Astrocyte (in vitro differentiated cells and primary cell): Measurements from ENCODE around the gene TNFRSF8. TPM values are rescaled to one million over a fixed set of nuclear protein-coding genes. Genes with fewer than 3 reads are reported as not detected.
A peak's percentile ranks its signal among the peaks of the same experiment; 100 is the strongest.

ENCODE experiments used
- DNase-seq: peaks from one replicate; pipeline ENCODE4 v3.0.0-alpha.2; 2010; ENCODE audit warnings: low read depth
- FAIRE-seq: peaks from 2 replicates; lab custom pipeline; 2011; peaks lifted over from hg19 to GRCh38; lab: Jason Lieb, UNC
- H2AFZ ChIP-seq: 2 replicates; pipeline ENCODE4 v1.6.0; 2012; ENCODE audit warnings: low read depth, low read length, inconsistent platforms
- H3K27ac ChIP-seq: 2 replicates; pipeline ENCODE4 v1.5.1; 2011; ENCODE audit warnings: low read depth, low read length, inconsistent platforms
- H3K27me3 ChIP-seq: 2 replicates; pipeline ENCODE4 v1.6.0; 2011; ENCODE audit warnings: low read length, inconsistent platforms; ENCODE audit not compliant: insufficient read depth
- H3K36me3 ChIP-seq: 2 replicates; pipeline ENCODE4 v1.5.1; 2011; ENCODE audit warnings: low read length, inconsistent platforms; ENCODE audit not compliant: insufficient read depth
- H3K4me1 ChIP-seq: 2 replicates; pipeline ENCODE4 v1.5.1; 2011; ENCODE audit warnings: low read length, inconsistent platforms; ENCODE audit not compliant: insufficient read depth
- H3K4me2 ChIP-seq: 2 replicates; pipeline ENCODE4 v1.6.0; 2012; ENCODE audit warnings: low read length, inconsistent platforms
- H3K4me3 ChIP-seq: 2 replicates; pipeline ENCODE4 v1.5.1; 2011; ENCODE audit warnings: low read depth, mild to moderate bottlenecking, low read length, inconsistent platforms; ENCODE audit not compliant: insufficient read depth
- H3K79me2 ChIP-seq: 2 replicates; pipeline ENCODE4 v1.6.0; 2012; ENCODE audit warnings: mild to moderate bottlenecking, low read length, inconsistent platforms; ENCODE audit not compliant: insufficient read depth
- H3K9ac ChIP-seq: 2 replicates; pipeline ENCODE4 v1.6.0; 2012; ENCODE audit warnings: mild to moderate bottlenecking, low read length, inconsistent platforms
- H3K9me3 ChIP-seq: 2 replicates; pipeline ENCODE4 v1.5.1; 2012; ENCODE audit warnings: low read depth, mild to moderate bottlenecking, low read length, inconsistent platforms; ENCODE audit not compliant: insufficient read depth
- H4K20me1 ChIP-seq: 2 replicates; pipeline ENCODE4 v1.6.0; 2012; ENCODE audit warnings: low read length, inconsistent platforms; ENCODE audit not compliant: insufficient read depth
- H3K27ac Mint-ChIP-seq: one replicate; pipeline ENCODE4 v1.8.0; 2021; ENCODE audit warnings: mild to moderate bottlenecking, mixed read lengths; ENCODE audit not compliant: unreplicated experiment
- H3K27me3 Mint-ChIP-seq: one replicate; pipeline ENCODE4 v1.8.0; 2021; ENCODE audit warnings: low read depth, mixed read lengths; ENCODE audit not compliant: unreplicated experiment
- H3K36me3 Mint-ChIP-seq: one replicate; pipeline ENCODE4 v1.8.0; 2021; ENCODE audit warnings: low read depth, mixed read lengths; ENCODE audit not compliant: unreplicated experiment
- H3K4me1 Mint-ChIP-seq: one replicate; pipeline ENCODE4 v1.8.0; 2021; ENCODE audit warnings: low read depth, mixed read lengths; ENCODE audit not compliant: unreplicated experiment
- H3K4me3 Mint-ChIP-seq: one replicate; pipeline ENCODE4 v1.8.0; 2021; ENCODE audit warnings: mild to moderate bottlenecking, moderate library complexity, mixed read lengths; ENCODE audit not compliant: unreplicated experiment
- H3K9me3 Mint-ChIP-seq: one replicate; pipeline ENCODE4 v1.8.0; 2021; ENCODE audit warnings: mild to moderate bottlenecking, mixed read lengths; ENCODE audit not compliant: unreplicated experiment
- CTCF ChIP-seq: IDR thresholded peaks from 2 replicates; pipeline ENCODE4 v1.5.1; 2011; ENCODE audit warnings: low read depth, mild to moderate bottlenecking, inconsistent platforms, low read length, moderate library complexity; ENCODE audit not compliant: insufficient read depth
- EZH2 ChIP-seq: IDR thresholded peaks from 2 replicates; pipeline ENCODE4 v1.6.1; 2012; ENCODE audit warnings: mild to moderate bottlenecking, low read length, inconsistent platforms; ENCODE audit not compliant: insufficient read depth
- total RNA-seq: library from RNA; stranded (reverse); gene quantifications from 2 replicates; pipeline ENCODE4 v1.2.1, GENCODE V29; 2021

The TNFRSF8 gene
- total RNA-seq, 1 donor from 2014 or later, result 0.16 TPM

GRCh38 chr1:12078938-12079861 lies 16.1 kb downstream of the TNFRSF8 start:
- Mint-ChIP-seq H3K4me3 (no peak overlapping the region), H3K27ac (no peak overlapping the region), H3K4me1 (peaks cover 7% of the 10 kb centered on the region), H3K9me3 (peaks cover 30% of the 10 kb centered on the region), H3K36me3 (peaks cover 1% of the 10 kb centered on the region), H3K27me3 (peaks cover 15% of the 10 kb centered on the region)
- H3K4me1 ChIP-seq, result peaks cover 6% of the 10 kb centered on the region
- no peak overlapping the region for H3K4me2 ChIP-seq
- H3K79me2 ChIP-seq, result no peaks in the 10 kb centered on the region
- H3K36me3 ChIP-seq, result no peaks in the 10 kb centered on the region
- no peaks in the 10 kb centered on the region for H4K20me1 ChIP-seq
- no peak overlapping the region for H3K9ac ChIP-seq
- H2AFZ ChIP-seq, result peak overlapping the region; percentile 38
- no peak for DNase-seq
- no peak for TF ChIP-seq EZH2
- TF ChIP-seq CTCF, result peak; percentile 47
- peaks cover 8% of the 10 kb centered on the region for H3K9me3 ChIP-seq
- H3K4me3 ChIP-seq, result no peak overlapping the region
- FAIRE-seq, result no peak
- no peak overlapping the region for H3K27ac ChIP-seq
- H3K27me3 ChIP-seq, result peaks cover 21% of the 10 kb centered on the region

- H3K27ac ChIP-seq, result no peak overlapping the region
- no peak overlapping the region for H3K4me2 ChIP-seq
- DNase-seq (no peak), FAIRE-seq (no peak)
- H3K27me3 Mint-ChIP-seq, result peaks cover 17% of the 10 kb centered on the region
- peaks cover 30% of the 10 kb centered on the region for H3K9me3 Mint-ChIP-seq
- peaks cover 8% of the 10 kb centered on the region for H3K9me3 ChIP-seq
- H2AFZ ChIP-seq, result no peak overlapping the region
- H3K9ac ChIP-seq, result no peak overlapping the region
- H3K4me1 Mint-ChIP-seq, result peaks cover 7% of the 10 kb centered on the region
- no peak overlapping the region for H3K27ac Mint-ChIP-seq
- no peaks in the 10 kb centered on the region for H4K20me1 ChIP-seq
- H3K36me3 ChIP-seq, result no peaks in the 10 kb centered on the region
- peaks cover 21% of the 10 kb centered on the region for H3K27me3 ChIP-seq
- peaks cover 1% of the 10 kb centered on the region for H3K36me3 Mint-ChIP-seq
- TF ChIP-seq EZH2 (no peak), CTCF (no peak)
- peaks cover 5% of the 10 kb centered on the region for H3K4me1 ChIP-seq
- no peaks in the 10 kb centered on the region for H3K79me2 ChIP-seq
- no peak overlapping the region for H3K4me3 ChIP-seq
- H3K4me3 Mint-ChIP-seq, result no peak overlapping the region
Measured at GRCh38 chr1:12080156-12080555, 17.1 kb downstream of the TNFRSF8 start.
